CD4-positive, alpha-beta T cell (primary cell): ENCODE measurements around the gene SLC2A13. TPM values are rescaled to one million over a fixed set of nuclear protein-coding genes. Genes with fewer than 3 reads are reported as not detected.
"Not testable (repeated sequence)": the region's sequence is repeated elsewhere in the genome, so short reads cannot be mapped to it uniquely, and the experiment has no call there.

Source experiments
- ATAC-seq: fragments of 200-7000 bp; cut with Tn5 transposase; one replicate; pipeline ENCODE4 v1.10.0; 2022; ENCODE audit warnings: mild to moderate bottlenecking; ENCODE audit not compliant: poor library complexity
- CTCF ChIA-PET: fragments of 350-600 bp; sonication (Branson Sonifier 250); formaldehyde crosslinking; loops from one replicate; lab custom pipeline; 2021; ENCODE audit warnings: antibody characterized with exemption, inconsistent platforms; lab: Charles Lee
- POLR2A ChIA-PET: fragments of 350-600 bp; sonication (Branson Sonifier 250); formaldehyde crosslinking; loops from one replicate; lab custom pipeline; 2021; ENCODE audit warnings: antibody characterized with exemption, inconsistent platforms; lab: Charles Lee
- DNase-seq, 14 experiments: peaks; one replicate each; pipeline ENCODE4 v3.0.0-alpha.2; 2013 to 2020; ENCODE audit warnings: mixed read lengths in 2 of 14
- H3K27ac ChIP-seq, 2 donors: one replicate each; pipeline versions ENCODE4 v1.5.1 to v1.7.0; 2013; ENCODE audit warnings: low read length in 2 of 2, low read depth in 1 of 2, mild to moderate bottlenecking in 1 of 2
- H3K27me3 ChIP-seq, 2 experiments: 1 replicate in 1 of 2; 2 replicates in 1 of 2; pipeline versions ENCODE4 v1.6.1 to v1.7.0; 2013; ENCODE audit warnings: low read length in 2 of 2, control low read depth in 1 of 2, mild to moderate bottlenecking in 1 of 2, moderate library complexity in 1 of 2; ENCODE audit not compliant: insufficient read depth in 2 of 2, control insufficient read depth in 1 of 2
- H3K36me3 ChIP-seq: one replicate; pipeline ENCODE4 v1.6.1; 2013; ENCODE audit warnings: low read length, control low read depth; ENCODE audit not compliant: insufficient read depth
- H3K4me1 ChIP-seq: one replicate; pipeline ENCODE4 v1.6.1; 2013; ENCODE audit warnings: low read length, control low read depth; ENCODE audit not compliant: insufficient read depth
- H3K4me3 ChIP-seq: one replicate; pipeline ENCODE4 v1.5.1; 2013; ENCODE audit warnings: mild to moderate bottlenecking, low read length, moderate library complexity
- H3K9me3 ChIP-seq, 2 experiments: 1 replicate in 1 of 2; 2 replicates in 1 of 2; pipeline versions ENCODE4 v1.6.1 to v1.7.0; 2013; ENCODE audit warnings: low read length in 2 of 2, mild to moderate bottlenecking in 2 of 2, control low read depth in 1 of 2, moderate library complexity in 1 of 2; ENCODE audit not compliant: control insufficient read depth in 1 of 2, insufficient read depth in 1 of 2
- H3K27ac Mint-ChIP-seq: one replicate; pipeline ENCODE4 v1.8.0; 2020; ENCODE audit warnings: mixed read lengths
- H3K27me3 Mint-ChIP-seq: one replicate; pipeline ENCODE4 v1.8.0; 2021; ENCODE audit warnings: mixed read lengths
- H3K36me3 Mint-ChIP-seq: one replicate; pipeline ENCODE4 v1.8.0; 2021; ENCODE audit warnings: low read depth, mixed read lengths
- H3K4me1 Mint-ChIP-seq: one replicate; pipeline ENCODE4 v1.8.0; 2021; ENCODE audit warnings: low read depth, mixed read lengths
- H3K4me3 Mint-ChIP-seq: one replicate; pipeline ENCODE4 v1.8.0; 2020; ENCODE audit warnings: mild to moderate bottlenecking, mixed read lengths
- H3K9me3 Mint-ChIP-seq: one replicate; pipeline ENCODE4 v1.8.0; 2020; ENCODE audit warnings: mixed read lengths
- intact Hi-C, 2 experiments: fragments of 100-400 bp; cut with DNase I in 1 of 2; cut with micrococcal nuclease in 1 of 2; formaldehyde crosslinking; loops; one replicate each; pipeline versions ENCODE4 v1.15.1 to v1.9.0; 2023 to 2025; cut with DNase I, micrococcal nuclease
- total RNA-seq, 174 experiments: library from RNA in 2 of 174; stranded (reverse) in 2 of 174; gene quantifications; one replicate each; pipeline ENCODE4 v1.2.3 and lab custom pipeline; 2021 to 2026
- TF ChIP-seq, protein P1 (sequence below): fragments of 200-600 bp; IDR thresholded peaks from one replicate; pipeline ENCODE4 v1.8.0; 2022; ENCODE audit warnings: antibody characterized with exemption, mild to moderate bottlenecking

The SLC2A13 gene
- total RNA-seq, 2 experiments from 2014 or later: 1.6 to 1.7 TPM

DNA sequence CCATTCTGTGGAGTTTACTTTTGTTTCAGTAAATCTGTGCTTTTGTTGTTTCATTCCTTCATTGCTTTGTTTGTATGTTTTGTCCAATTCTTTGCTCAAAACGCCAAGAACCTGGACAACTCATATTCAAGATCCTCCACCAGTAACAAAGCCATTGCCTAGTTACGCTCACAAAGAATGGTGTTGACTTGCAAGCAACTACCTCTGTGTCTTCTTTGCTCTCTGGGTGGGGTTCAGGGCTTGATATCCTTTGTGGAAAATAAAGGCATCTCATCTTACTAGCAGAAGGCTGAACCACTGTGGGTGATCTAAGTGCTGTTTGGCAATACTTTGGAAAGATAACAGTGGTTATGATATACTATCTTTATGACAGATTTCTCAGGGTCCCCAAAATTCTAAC is 252.9 kb downstream of the SLC2A13 start:
- TF ChIP-seq, protein P1, sequence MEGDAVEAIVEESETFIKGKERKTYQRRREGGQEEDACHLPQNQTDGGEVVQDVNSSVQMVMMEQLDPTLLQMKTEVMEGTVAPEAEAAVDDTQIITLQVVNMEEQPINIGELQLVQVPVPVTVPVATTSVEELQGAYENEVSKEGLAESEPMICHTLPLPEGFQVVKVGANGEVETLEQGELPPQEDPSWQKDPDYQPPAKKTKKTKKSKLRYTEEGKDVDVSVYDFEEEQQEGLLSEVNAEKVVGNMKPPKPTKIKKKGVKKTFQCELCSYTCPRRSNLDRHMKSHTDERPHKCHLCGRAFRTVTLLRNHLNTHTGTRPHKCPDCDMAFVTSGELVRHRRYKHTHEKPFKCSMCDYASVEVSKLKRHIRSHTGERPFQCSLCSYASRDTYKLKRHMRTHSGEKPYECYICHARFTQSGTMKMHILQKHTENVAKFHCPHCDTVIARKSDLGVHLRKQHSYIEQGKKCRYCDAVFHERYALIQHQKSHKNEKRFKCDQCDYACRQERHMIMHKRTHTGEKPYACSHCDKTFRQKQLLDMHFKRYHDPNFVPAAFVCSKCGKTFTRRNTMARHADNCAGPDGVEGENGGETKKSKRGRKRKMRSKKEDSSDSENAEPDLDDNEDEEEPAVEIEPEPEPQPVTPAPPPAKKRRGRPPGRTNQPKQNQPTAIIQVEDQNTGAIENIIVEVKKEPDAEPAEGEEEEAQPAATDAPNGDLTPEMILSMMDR: no peak
- no peaks in the 10 kb centered on the region for H3K27me3 ChIP-seq
- Mint-ChIP-seq H3K27ac (no peak overlapping the region), H3K36me3 (no peaks in the 10 kb centered on the region), H3K4me1 (no peaks in the 10 kb centered on the region), H3K27me3 (no peaks in the 10 kb centered on the region), H3K9me3 (no peaks in the 10 kb centered on the region), H3K4me3 (no peak overlapping the region)
- DNase-seq (no peak), ATAC-seq (no peak)
- POLR2A ChIA-PET: no interaction called here
- intact Hi-C loops: no loop called here
- no peaks in the 10 kb centered on the region for H3K36me3 ChIP-seq
- no peak overlapping the region for H3K4me3 ChIP-seq
- no peaks in the 10 kb centered on the region for H3K4me1 ChIP-seq
- CTCF ChIA-PET: no interaction called here
- no peak overlapping the region for H3K27ac ChIP-seq
- H3K9me3 ChIP-seq: no peaks in the 10 kb centered on the region

DNA sequence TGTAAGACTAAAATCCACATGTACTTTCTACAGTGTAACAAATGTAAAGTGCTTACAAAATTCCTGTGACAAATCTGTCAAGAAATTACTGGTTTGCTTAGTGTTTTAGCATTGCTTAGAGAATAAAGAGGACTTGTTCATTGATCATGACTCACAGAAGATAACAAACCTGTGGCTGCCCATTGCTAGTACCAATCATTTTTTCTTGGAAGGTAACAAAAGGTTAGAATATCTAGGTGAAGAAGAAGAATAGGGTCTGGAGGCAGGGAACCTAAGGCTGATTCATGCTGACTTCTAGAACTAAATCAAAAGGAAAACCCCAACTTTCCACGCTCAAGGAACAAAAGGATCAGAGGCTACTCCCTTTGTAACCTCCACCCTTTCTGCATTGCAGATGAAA is 253.5 kb downstream of the SLC2A13 start:
- Mint-ChIP-seq H3K9me3 (no peaks in the 10 kb centered on the region), H3K27ac (no peak overlapping the region), H3K4me3 (no peak overlapping the region), H3K4me1 (no peaks in the 10 kb centered on the region), H3K27me3 (no peaks in the 10 kb centered on the region), H3K36me3 (no peaks in the 10 kb centered on the region)
- DNase-seq (no peak), ATAC-seq (no peak)
- H3K36me3 ChIP-seq: no peaks in the 10 kb centered on the region
- intact Hi-C loops: no loop called here
- H3K4me3 ChIP-seq: no peak overlapping the region
- no peak overlapping the region for H3K27ac ChIP-seq
- ChIA-PET POLR2A (no interaction called here), CTCF (no interaction called here)
- TF ChIP-seq, protein P1: no peak
- no peaks in the 10 kb centered on the region for H3K27me3 ChIP-seq
- no peaks in the 10 kb centered on the region for H3K4me1 ChIP-seq
- no peaks in the 10 kb centered on the region for H3K9me3 ChIP-seq

DNA sequence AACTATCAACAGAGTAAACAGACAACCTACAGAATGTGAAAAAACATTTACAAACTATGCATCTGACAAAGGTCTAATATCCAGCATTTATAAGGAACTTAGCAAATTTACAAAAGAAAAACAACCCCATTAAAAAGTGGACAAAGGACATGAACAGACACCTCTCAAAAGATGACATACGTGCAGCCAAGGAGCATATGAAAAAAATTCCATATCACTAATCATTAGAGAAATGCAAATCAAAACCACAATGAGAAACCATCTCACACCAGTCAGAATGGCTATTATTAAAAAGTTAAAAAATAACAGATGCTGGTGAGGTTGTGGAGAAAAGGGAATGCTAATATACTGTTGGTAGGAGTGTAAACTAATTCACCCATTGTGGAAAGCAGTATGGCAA is 257.7 kb downstream of the SLC2A13 start:
- H3K4me3 Mint-ChIP-seq, H3K9me3 ChIP-seq, H3K27ac Mint-ChIP-seq, H3K27me3 ChIP-seq, H3K9me3 Mint-ChIP-seq, H3K36me3 Mint-ChIP-seq, POLR2A ChIA-PET, H3K27ac ChIP-seq, H3K4me3 ChIP-seq, H3K27me3 Mint-ChIP-seq, DNase-seq, CTCF ChIA-PET, H3K36me3 ChIP-seq, H3K4me1 ChIP-seq, ATAC-seq, intact Hi-C loops, H3K4me1 Mint-ChIP-seq: not testable (repeated sequence)

DNA sequence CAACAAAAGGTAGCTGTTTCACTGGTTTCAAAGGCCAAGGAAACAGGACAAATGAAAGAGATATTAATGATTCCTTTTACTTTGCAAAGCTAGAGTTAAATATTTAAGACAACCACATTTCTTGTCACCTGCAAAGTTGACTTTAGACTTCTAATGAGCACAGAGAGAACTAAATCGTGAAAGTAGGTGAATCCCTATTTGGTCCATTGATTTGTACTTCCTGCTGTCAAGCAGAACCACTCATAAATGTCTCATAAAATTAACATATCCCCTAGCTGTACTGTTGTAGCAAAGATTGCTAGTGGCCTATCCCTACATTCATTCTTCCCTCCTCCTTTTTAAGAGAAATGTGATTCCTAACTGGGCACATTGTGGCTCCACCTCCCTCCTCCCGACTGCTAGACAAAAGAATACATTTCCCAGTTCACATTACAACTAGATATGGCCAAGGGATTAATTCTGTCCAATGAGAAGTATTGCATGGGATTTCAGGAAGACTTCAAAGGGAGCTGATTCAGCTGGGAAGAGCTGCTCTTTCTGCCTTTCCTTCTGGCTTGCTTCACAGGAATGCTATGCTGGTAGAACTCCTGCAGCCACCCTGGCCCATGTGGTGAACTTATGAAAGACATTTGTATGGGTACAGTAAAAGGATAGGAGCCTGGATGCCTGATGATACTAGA is 258.8 kb downstream of the SLC2A13 start:
- H3K4me3 ChIP-seq: no peak overlapping the region
- Mint-ChIP-seq H3K27ac (no peak overlapping the region), H3K4me1 (no peaks in the 10 kb centered on the region), H3K4me3 (no peak overlapping the region), H3K27me3 (no peaks in the 10 kb centered on the region), H3K9me3 (no peaks in the 10 kb centered on the region), H3K36me3 (no peaks in the 10 kb centered on the region)
- TF ChIP-seq, protein P1: no peak
- H3K27ac ChIP-seq: no peak overlapping the region
- DNase-seq (no peak), ATAC-seq (no peak)
- no peaks in the 10 kb centered on the region for H3K27me3 ChIP-seq
- no peaks in the 10 kb centered on the region for H3K4me1 ChIP-seq
- CTCF ChIA-PET: no interaction called here
- H3K9me3 ChIP-seq: no peaks in the 10 kb centered on the region
- no peaks in the 10 kb centered on the region for H3K36me3 ChIP-seq
- intact Hi-C loops: no loop called here
- POLR2A ChIA-PET: no interaction called here
